Activated T-helper 17 cell treated with anti-CD3 and anti-CD28 coated beads, Interleukin-2, amount 50 U/mL, for 72 hours (primary cell): ENCODE measurements around the gene TNFRSF18. TPM values are rescaled to one million over a fixed set of nuclear protein-coding genes. Genes with fewer than 3 reads are reported as not detected.

ENCODE experiments used
- ATAC-seq: fragments of 150-1000 bp; cut with Tn5 transposase; replicated peaks from 2 replicates; pipeline ENCODE4 v1.10.0; 2021; ENCODE audit warnings: mild to moderate bottlenecking, moderate library complexity
- H3K27ac Mint-ChIP-seq: one replicate; pipeline ENCODE4 v1.8.0; 2022; ENCODE audit warnings: mixed read lengths
- H3K27me3 Mint-ChIP-seq: one replicate; pipeline ENCODE4 v1.8.0; 2022; ENCODE audit warnings: mixed read lengths
- H3K36me3 Mint-ChIP-seq: one replicate; pipeline ENCODE4 v1.8.0; 2022; ENCODE audit warnings: low read depth, mild to moderate bottlenecking, mixed read lengths
- H3K4me1 Mint-ChIP-seq: one replicate; pipeline ENCODE4 v1.8.0; 2022; ENCODE audit warnings: mixed read lengths
- H3K4me3 Mint-ChIP-seq: one replicate; pipeline ENCODE4 v1.8.0; 2022; ENCODE audit warnings: mild to moderate bottlenecking, mixed read lengths
- H3K9me3 Mint-ChIP-seq: one replicate; pipeline ENCODE4 v1.8.0; 2022; ENCODE audit warnings: mixed read lengths
- total RNA-seq, 2 donors: library from RNA; stranded (reverse); gene quantifications; one replicate each; pipeline ENCODE4 v1.2.3, GENCODE V29; 2022

Gene TNFRSF18
- total RNA-seq, 2 donors from 2014 or later, result 105 to 796 TPM

GRCh38 chr1:1244192-1244811 lies 37.9 kb upstream of the TNFRSF18 start:
- no peaks in the 10 kb centered on the region for H3K9me3 Mint-ChIP-seq
- no peaks in the 10 kb centered on the region for H3K27me3 Mint-ChIP-seq
- H3K36me3 Mint-ChIP-seq, result no peaks in the 10 kb centered on the region
- H3K4me1 Mint-ChIP-seq, result no peaks in the 10 kb centered on the region
- H3K4me3 Mint-ChIP-seq, result no peak overlapping the region
- H3K27ac Mint-ChIP-seq, result no peak overlapping the region
- ATAC-seq, result peak; percentile 16

- ATAC-seq, result peak; percentile 14
- Mint-ChIP-seq H3K4me3 (no peak overlapping the region), H3K4me1 (no peaks in the 10 kb centered on the region), H3K9me3 (no peaks in the 10 kb centered on the region), H3K27me3 (no peaks in the 10 kb centered on the region), H3K27ac (no peak overlapping the region), H3K36me3 (no peaks in the 10 kb centered on the region)
These were observed 37.4 kb upstream of the TNFRSF18 start for GRCh38 chr1:1243807-1244191.

DNA sequence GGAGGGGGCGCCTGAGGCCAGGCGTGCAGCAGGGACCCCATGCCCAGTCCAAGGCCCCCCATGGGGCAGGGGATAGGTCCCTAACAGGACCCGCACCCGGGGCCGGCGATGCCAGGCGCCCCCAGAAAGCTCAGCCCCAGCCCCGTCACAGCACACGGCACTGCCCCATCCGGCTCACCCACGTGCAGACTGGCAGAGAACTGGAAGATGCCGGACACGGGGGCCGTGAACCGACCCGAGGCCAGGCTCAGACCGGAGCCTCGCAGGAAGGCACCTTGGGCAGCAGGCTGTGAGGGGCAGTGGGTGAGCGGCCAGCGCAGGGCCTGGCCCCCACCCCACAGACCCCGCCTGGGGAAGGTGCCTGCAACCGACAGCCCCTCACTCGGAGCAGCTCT lies 36.9 kb upstream of the TNFRSF18 start:
- no peak for ATAC-seq
- Mint-ChIP-seq H3K36me3 (no peaks in the 10 kb centered on the region), H3K27me3 (no peaks in the 10 kb centered on the region), H3K4me3 (no peak overlapping the region), H3K9me3 (no peaks in the 10 kb centered on the region), H3K27ac (no peak overlapping the region), H3K4me1 (no peaks in the 10 kb centered on the region)

- no peaks in the 10 kb centered on the region for H3K4me1 Mint-ChIP-seq
- no peaks in the 10 kb centered on the region for H3K36me3 Mint-ChIP-seq
These were observed 36.3 kb upstream of the TNFRSF18 start for GRCh38 chr1:1242461-1243265.

DNA sequence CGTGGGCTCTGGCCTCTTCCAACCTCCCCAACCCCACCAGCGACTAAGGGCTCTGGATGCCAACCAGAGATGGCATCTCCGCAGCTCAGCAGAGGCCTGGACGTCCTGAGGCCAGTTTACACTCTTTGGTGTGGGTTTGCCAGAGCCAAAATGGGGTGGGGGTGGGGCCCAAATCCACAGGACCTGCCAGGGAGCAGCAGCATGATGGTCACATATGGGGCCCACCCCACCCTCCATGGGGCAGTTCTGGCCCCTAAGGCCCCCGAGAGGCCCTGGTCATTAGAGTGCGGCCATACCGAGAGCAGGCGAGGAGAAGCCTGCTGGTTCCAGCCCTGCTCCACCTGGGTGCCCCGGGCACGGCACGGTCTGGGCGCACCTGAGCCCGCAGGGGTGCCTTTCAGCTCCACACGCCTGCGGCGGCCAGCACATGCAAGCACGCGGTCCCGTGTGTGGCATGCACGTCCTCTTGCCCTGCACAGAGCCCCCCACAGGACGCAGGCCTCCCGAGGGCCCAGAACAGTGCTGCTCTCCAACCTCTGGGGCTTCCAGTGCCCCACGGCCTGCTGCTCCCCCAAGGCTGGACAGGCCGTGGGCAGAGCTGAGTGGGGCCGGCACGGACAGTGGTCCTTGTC lies 35.3 kb upstream of the TNFRSF18 start:
- Mint-ChIP-seq H3K27ac (no peak overlapping the region), H3K27me3 (no peaks in the 10 kb centered on the region), H3K4me3 (no peak overlapping the region), H3K4me1 (no peaks in the 10 kb centered on the region), H3K9me3 (no peaks in the 10 kb centered on the region), H3K36me3 (no peaks in the 10 kb centered on the region)
- no peak for ATAC-seq

More at GRCh38 chr1:1242461-1243265, 36.3 kb upstream of the TNFRSF18 start:
- no peaks in the 10 kb centered on the region for H3K9me3 Mint-ChIP-seq
- H3K27ac Mint-ChIP-seq, result no peak overlapping the region
- H3K4me3 Mint-ChIP-seq, result no peak overlapping the region
- H3K27me3 Mint-ChIP-seq, result no peaks in the 10 kb centered on the region
- no peak for ATAC-seq

GRCh38 chr1:1240822-1241587 lies 34.6 kb upstream of the TNFRSF18 start:
- no peaks in the 10 kb centered on the region for H3K36me3 Mint-ChIP-seq
- H3K9me3 Mint-ChIP-seq, result no peaks in the 10 kb centered on the region
- H3K27me3 Mint-ChIP-seq, result no peaks in the 10 kb centered on the region
- ATAC-seq, result no peak
- H3K4me3 Mint-ChIP-seq, result no peak overlapping the region
- no peak overlapping the region for H3K27ac Mint-ChIP-seq
- H3K4me1 Mint-ChIP-seq, result no peaks in the 10 kb centered on the region

GRCh38 chr1:1240348-1240732 lies 33.9 kb upstream of the TNFRSF18 start:
- no peaks in the 10 kb centered on the region for H3K4me1 Mint-ChIP-seq
- ATAC-seq, result no peak
- H3K9me3 Mint-ChIP-seq, result no peaks in the 10 kb centered on the region
- no peak overlapping the region for H3K4me3 Mint-ChIP-seq
- H3K36me3 Mint-ChIP-seq, result no peaks in the 10 kb centered on the region
- H3K27me3 Mint-ChIP-seq, result no peaks in the 10 kb centered on the region
- no peak overlapping the region for H3K27ac Mint-ChIP-seq

DNA sequence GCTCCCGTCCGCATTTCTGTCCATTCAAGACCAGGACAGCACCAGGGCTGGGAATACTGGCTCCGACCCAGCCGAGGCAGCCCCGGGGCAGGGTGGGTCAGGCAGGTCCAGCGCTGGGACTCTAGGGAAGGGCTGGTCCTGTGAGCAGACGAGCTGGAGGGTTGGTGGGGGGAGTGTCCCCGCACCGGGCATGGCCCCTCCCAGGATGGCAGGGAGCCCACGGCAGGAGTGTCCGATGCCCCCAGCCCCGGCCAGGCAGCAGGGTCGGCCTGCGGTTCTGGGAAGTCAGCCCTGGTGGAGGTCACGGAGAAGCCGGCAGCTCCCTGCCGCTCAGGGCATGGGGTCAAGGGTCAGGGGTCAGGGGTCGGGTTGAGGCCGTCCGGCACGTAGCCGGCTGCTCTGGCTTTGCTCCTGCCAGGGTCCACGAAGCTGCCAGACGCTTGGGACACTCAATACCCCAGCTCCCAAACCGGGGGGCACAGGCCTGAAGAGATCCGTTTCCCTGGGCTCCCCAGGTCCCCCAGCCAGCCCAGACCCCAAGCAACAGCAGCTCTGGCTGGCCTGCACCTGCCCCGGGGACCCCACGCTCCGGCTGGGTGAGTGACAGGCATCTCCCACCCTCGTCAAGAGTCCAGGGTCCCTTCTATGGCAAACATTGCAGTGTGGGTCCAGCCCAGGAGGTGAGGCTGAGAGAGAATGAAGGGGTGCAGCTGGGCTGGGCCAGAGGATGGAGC lies 33.4 kb upstream of the TNFRSF18 start:
- H3K4me1 Mint-ChIP-seq, result no peaks in the 10 kb centered on the region
- peaks cover 1% of the 10 kb centered on the region for H3K36me3 Mint-ChIP-seq
- no peak for ATAC-seq
- H3K27ac Mint-ChIP-seq, result no peak overlapping the region
- H3K4me3 Mint-ChIP-seq, result no peak overlapping the region
- no peaks in the 10 kb centered on the region for H3K9me3 Mint-ChIP-seq
- H3K27me3 Mint-ChIP-seq, result no peaks in the 10 kb centered on the region

GRCh38 chr1:1239227-1239613 lies 32.8 kb upstream of the TNFRSF18 start:
- ATAC-seq, result no peak
- Mint-ChIP-seq H3K4me3 (no peak overlapping the region), H3K27me3 (no peaks in the 10 kb centered on the region), H3K27ac (no peak overlapping the region), H3K4me1 (peaks cover 5% of the 10 kb centered on the region), H3K36me3 (peaks cover 7% of the 10 kb centered on the region), H3K9me3 (no peaks in the 10 kb centered on the region)

DNA sequence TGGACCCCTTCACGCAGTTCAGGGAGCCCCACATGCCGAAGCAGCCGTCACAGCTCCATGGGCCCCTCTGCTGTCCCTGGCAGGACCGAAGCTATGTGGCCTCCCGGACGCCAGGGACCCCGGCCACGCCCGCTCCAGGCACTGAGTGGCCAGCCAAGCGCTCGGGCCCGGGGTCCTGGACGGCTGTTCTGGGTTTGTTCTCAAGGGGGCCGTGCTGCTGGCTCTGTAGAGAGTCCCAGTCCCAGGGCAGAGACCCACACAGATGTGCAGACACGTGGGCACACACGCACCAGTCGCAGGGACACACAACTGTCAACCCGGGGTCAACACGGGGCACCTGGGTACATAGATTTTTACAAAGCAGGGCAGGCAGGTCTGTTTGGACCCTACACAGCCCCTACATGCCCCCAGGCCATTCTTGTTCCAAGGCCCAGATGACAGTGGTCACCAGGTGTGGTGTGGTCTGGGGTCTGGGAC lies 32.3 kb upstream of the TNFRSF18 start:
- Mint-ChIP-seq H3K4me1 (peaks cover 8% of the 10 kb centered on the region), H3K27ac (no peak overlapping the region), H3K9me3 (no peaks in the 10 kb centered on the region), H3K4me3 (no peak overlapping the region), H3K27me3 (no peaks in the 10 kb centered on the region), H3K36me3 (peaks cover 11% of the 10 kb centered on the region)
- ATAC-seq, result no peak

DNA sequence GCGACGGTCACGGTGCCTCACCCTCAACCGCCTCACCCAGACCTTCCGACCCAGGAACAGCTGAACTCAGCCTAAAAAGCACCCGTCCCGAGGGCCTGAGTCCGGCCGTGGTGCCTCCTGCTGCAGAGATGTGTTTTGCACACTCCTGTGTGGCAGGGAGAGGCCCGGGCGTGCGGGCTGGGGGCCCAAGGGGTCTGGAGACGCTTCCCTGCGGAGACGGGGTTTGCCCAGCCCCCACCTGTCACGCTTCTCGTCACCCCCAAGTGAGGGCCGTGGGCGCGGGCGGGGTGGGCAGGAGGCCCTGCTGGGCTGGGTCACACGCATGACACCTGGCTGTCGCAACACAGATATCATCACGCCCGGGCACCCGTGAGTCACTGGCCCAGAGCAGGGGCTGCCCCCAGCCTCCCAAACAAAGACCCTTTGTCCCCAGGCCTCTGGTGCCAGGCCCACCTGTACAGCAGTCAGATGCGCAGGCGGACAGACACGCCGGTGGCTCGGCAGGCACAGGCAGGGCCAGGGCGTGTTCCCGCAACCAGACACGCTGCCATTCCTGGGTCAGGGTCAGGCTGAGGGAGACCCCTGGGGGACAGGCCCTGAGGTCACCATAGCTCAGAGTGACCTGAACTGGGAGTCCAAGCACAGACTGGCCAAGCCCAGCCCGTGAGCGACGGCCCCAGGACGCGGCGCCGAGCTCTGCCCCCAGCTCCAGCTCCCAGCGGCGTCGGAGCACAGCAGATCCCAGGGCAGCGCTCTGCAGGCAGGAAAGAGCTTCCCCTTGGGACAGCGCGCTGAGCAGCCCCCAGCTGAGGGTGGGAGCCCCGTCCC lies 31.7 kb upstream of the TNFRSF18 start:
- Mint-ChIP-seq H3K27me3 (no peaks in the 10 kb centered on the region), H3K4me3 (no peak overlapping the region), H3K36me3 (peaks cover 17% of the 10 kb centered on the region), H3K9me3 (no peaks in the 10 kb centered on the region), H3K4me1 (peaks cover 12% of the 10 kb centered on the region), H3K27ac (no peak overlapping the region)
- ATAC-seq, result peak; percentile 57

GRCh38 chr1:1236945-1237873 lies 30.8 kb upstream of the TNFRSF18 start:
- peaks cover 17% of the 10 kb centered on the region for H3K36me3 Mint-ChIP-seq
- peaks cover 12% of the 10 kb centered on the region for H3K4me1 Mint-ChIP-seq
- H3K27me3 Mint-ChIP-seq, result no peaks in the 10 kb centered on the region
- H3K27ac Mint-ChIP-seq, result no peak overlapping the region
- ATAC-seq, result no peak
- H3K9me3 Mint-ChIP-seq, result no peaks in the 10 kb centered on the region
- H3K4me3 Mint-ChIP-seq, result no peak overlapping the region
